Measurements from ENCODE around the gene LRRC43.

The LRRC43 gene, protein sequence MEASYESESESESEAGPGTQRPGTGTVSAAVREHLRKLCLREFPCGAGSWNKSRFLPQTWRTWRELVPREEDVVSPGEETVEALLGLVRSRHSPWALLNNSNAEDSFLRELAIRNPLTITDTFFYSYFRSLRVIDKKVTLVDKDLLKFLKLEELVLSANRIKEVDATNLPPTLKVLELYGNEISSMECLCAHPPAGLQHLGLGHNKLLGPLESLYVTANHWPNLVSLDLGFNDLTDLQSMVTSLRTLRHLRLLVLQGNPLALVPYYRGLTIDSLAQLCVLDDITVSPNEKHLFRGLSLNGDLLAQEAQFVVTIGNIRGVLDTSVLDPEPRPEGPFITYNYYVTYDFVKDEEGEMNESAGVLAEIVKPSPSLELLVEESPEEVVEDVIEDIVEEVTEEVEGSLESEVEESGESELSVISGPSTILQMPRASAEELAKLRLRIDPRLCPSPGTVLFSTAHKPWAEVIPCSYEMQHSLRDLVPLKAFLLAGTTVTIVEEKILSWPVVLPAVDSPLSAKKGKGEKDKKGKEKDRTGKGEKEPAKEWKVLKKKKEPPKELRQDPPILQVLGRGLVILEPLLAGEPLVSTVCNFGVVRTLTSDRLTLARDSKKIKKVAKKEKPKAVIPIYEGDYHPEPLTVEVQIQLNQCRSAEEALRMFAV

GRCh38 chr12:122182887-122183587, at the start of gene LRRC43:
Gene LRRC43, plus strand, starts transcription at chr12:122183123. Its CDS starts 22 bp downstream, at chr12:122183145.
- no peak for DNase-seq (ENCODE audit: low spot score)

DNA sequence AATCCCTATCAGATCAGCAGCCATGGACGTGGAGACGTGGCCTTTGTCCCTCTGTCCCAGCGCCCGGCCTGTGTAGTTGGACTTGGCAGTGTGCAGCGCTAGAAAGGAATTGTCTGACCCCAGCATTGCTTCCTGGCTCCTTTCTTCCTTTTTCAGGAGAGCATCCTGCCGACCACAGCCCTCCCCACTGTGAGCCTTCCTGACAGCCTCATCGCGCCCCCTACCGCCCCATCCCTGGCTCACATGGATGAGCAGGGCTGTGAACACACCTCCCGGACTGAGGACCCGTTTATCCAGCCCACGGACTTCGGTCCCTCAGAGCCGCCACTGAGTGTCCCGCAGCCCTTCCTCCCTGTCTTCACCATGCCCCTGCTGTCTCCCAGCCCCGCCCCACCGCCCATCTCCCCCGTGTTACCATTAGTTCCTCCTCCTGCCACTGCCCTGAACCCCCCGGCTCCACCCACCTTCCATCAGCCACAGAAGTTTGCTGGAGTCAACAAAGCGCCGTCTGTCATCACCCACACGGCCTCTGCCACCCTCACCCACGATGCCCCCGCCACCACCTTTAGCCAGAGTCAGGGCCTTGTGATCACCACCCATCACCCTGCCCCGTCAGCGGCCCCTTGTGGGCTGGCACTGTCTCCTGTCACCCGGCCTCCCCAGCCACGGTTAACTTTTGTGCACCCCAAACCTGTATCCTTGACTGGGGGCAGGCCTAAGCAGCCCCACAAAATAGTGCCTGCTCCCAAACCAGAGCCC, 49.6 kb upstream of the LRRC43 start:
- DNase-seq (ENCODE audit: low spot score), result no peak

- DNase-seq (ENCODE audit: low spot score), result no peak
Observed at GRCh38 chr12:122135437-122136031, 47.4 kb upstream of the LRRC43 start.

GRCh38 chr12:122137229-122137628, 45.7 kb upstream of the LRRC43 start:
- DNase-seq (ENCODE audit: low spot score), result no peak

DNA sequence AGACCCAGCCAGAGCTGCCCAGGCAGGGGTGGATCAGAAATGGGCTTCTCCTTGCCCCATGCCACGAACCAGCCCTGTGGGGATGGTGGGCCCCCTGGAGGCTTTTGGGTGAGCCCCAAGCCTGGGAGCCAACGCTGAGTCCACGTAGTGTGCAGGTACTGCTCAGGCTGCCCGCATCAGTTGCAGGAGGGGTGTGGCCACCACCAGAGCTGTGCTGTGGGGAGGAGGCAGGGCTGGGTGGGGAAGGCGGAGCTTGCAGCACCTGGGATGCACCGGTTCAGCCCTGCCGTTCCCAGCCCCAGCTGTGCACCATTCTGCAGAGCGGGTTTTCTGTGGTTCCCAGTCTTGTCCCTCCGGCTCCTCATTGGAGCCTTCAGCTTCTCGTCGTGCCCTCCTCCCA, 45.2 kb upstream of the LRRC43 start:
- no peak for DNase-seq (ENCODE audit: low spot score)

GRCh38 chr12:122138181-122138580, 44.7 kb upstream of the LRRC43 start:
- no peak for DNase-seq (ENCODE audit: low spot score)

GRCh38 chr12:122138616-122139015, 44.3 kb upstream of the LRRC43 start:
- no peak for DNase-seq (ENCODE audit: low spot score)

DNA sequence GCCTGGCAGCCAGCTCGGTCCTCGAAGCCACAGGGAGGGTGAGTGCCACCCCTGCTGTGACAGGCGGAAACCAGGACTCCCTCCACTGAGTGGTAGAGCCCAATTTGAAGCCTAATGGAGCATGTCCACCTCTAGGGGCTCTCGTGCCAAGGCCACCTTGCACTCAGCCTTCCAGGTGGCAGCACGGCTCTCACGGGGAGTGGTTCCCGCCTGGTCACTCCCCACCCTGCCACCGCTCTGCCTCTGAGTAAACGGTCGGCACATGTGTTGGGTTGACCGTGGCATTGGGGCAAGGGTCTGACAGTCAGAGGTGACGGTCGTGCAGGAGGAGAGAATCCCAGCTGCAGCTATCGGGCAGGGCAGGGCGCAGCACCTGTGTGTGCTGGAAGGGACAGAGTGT, 43.7 kb upstream of the LRRC43 start:
- no peak for DNase-seq (ENCODE audit: low spot score)

- DNase-seq (ENCODE audit: low spot score), result no peak
Observed at GRCh38 chr12:122139941-122140340, 43.0 kb upstream of the LRRC43 start.

GRCh38 chr12:122140467-122141257, 42.3 kb upstream of the LRRC43 start:
- DNase-seq (ENCODE audit: low spot score), result no peak

DNA sequence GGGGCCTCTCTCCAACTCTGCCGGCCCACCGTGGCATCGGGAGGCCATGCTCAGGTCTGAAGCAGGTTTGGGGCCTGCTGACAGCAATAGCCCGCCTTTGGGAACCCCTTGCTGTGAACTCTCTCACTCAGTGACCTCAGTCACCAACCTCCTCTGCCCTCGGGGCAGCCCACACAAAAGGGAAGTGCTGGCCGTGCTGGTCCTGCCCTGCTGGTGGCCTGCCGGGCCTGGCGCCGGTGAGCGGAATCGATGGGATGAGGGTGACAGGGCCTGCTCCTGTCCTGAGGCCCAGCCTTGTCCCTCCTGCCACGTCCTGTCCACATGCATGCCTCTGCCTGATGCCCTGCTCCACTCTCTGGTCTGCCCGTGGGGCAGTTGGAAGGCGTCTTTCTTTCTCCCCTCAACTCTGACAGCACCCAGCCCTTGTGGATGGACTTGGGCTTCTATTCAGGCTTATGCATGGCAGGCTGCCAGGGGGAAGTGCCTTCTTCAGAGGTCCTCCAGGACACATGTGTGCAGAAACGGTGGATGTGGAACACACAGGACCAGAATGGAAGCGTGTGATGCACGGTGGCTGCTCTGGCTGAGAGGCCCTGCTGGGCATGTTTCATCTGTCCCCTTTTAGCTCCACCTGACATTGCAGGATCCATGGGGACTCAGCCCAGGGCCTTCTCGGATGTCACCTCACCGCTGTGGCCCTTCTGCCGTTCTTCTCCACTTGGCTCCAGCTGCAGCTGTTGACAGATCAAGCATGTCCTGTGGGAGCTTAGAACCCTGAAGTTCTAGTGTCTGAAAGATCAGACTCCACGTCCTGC, 40.8 kb upstream of the LRRC43 start:
- DNase-seq (ENCODE audit: low spot score), result no peak

- DNase-seq (ENCODE audit: low spot score), result no peak
Observed at GRCh38 chr12:122142857-122143256, 40.1 kb upstream of the LRRC43 start.

GRCh38 chr12:122144885-122145284, 38.0 kb upstream of the LRRC43 start:
- no peak for DNase-seq (ENCODE audit: low spot score)

DNA sequence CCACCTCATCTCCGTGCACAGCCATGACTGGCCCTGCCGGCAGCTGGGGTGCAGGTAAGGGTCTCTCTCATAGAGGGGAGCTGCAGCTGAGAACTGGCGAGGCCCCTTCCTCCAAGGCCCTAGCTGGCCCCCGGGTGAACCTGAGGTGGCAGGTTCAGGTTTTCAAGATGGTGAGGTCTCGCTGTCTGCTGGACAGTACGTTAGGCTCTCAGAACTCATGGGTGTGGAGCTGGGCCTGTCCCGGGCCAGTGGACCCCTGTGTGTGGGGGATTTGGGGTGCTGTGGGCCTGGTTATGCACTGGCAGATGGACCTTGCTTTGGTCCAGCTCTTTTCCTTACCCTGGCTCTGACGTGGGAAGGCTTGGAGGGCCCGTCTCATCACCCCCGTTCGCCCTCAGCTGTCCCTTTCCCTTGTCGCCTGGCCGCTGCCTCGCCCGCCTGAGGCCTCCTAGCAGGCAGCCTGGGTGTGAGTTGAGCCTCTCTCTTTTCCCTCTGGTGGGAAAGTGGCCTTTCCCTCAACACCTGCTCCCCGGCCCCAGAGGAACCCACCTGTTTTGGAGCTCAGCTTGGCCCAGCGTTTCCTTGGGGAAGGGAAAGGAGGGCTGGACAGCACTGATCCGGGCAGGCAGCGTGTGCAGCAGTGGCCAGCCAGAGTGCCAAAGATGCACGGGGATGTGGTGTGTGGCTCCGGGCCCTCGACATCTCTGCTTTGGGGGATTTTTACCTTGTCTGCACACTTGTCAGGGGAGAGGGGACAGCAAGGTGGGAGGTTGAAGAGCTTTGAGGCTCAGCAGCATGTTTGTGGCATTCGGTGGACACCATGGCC, 37.2 kb upstream of the LRRC43 start:
- DNase-seq (ENCODE audit: low spot score), result no peak

DNA sequence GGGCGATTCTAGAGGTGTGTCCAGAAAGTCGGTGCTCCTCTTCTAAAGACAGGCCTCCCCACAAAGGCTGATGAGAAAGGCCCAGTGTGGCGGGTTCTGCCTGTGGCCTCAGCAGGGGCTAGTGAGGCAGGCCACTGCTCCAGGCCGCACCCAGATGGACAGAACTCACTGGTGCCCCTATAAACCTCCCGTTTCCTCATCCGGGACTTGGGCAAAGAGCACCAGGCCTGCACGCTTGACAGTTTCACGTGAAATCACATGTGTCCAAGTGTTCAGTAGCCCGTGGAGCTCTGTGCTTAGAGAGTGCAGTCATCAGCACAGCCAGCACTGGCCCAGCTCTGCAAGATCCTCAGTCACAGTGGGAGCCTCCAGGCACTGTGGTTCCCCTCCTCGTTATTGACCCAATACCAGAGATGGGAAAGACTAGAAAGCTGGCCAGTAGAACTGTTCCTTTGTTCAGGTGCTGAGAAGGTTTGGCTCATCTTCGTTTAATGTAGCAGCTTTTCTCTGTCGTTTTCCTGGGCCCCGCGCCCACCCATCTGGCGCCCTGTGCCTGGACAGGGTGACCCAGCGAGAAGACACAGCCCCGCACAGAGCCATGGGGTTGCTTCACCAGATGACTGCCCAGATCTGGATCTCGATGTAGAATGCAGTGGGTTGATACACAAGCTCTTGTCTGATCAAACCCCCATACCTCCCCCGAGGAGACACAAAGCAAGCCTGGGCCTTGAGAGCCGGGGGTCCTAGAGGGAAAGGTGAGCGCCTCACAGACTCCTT, 35.2 kb upstream of the LRRC43 start:
- no peak for DNase-seq (ENCODE audit: low spot score)

GRCh38 chr12:122148657-122149056, 34.3 kb upstream of the LRRC43 start:
- no peak for DNase-seq (ENCODE audit: low spot score)

- DNase-seq (ENCODE audit: low spot score), result no peak
Observed at GRCh38 chr12:122150127-122150681, 32.7 kb upstream of the LRRC43 start.

GRCh38 chr12:122152754-122153153, 30.2 kb upstream of the LRRC43 start:
- DNase-seq (ENCODE audit: low spot score), result no peak
